GM12892 (cell line): ENCODE data around the gene EPB41.
"Not testable (repeated sequence)": the region's sequence is repeated elsewhere in the genome, so short reads cannot be mapped to it uniquely, and the experiment has no call there.

Experiments
- POLR2A ChIP-seq: IDR thresholded peaks from 2 replicates; pipeline ENCODE4 v1.6.1; 2011; ENCODE audit warnings: low read depth, low read length, control low read depth
- POLR2AphosphoS5 ChIP-seq: IDR thresholded peaks from 2 replicates; pipeline ENCODE4 v1.6.1; 2011; ENCODE audit warnings: low read depth, low read length, control low read depth
- TAF1 ChIP-seq: IDR thresholded peaks from 2 replicates; pipeline ENCODE4 v1.6.1; 2011; ENCODE audit warnings: low read depth, mild to moderate bottlenecking, control low read depth, low read length, borderline replicate concordance

DNA sequence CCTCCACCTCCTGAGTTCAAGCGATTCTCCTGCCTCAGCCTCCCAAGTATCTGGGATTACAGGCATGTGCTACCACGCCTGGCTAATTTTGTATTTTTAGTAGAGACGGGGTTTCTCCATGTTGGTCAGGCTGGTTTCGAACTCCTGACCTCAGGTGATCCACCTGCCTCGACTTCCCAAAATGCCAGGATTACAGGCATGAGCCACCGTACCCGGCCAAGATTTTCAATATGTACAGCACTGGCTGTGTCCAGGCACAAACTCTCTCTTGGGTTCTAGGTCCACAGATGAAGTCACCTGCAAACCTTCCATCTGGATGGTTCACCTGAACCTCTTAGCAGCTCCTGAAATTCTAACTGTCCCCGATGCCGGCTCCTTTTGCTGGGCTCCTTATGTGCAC lies 236.0 kb downstream of the EPB41 start:
- not testable (repeated sequence) for TF ChIP-seq POLR2AphosphoS5, POLR2A, TAF1
